HepG2 (cell line): Measurements from ENCODE around the gene ATRIP. TPM values are rescaled to one million over a fixed set of nuclear protein-coding genes. Genes with fewer than 3 reads are reported as not detected.

Experiments used
- AFF4 ChIP-seq: sonication (generic); formaldehyde crosslinking; IDR thresholded peaks from 2 replicates; pipeline ENCODE4 v1.4.0; 2020; ENCODE audit warnings: missing genetic modification reagents
- CBX1 ChIP-seq: IDR thresholded peaks from one replicate; pipeline ENCODE4 v1.6.1; 2016; ENCODE audit warnings: antibody characterized with exemption, low read depth
- EEA1 ChIP-seq: sonication (generic); formaldehyde crosslinking; IDR thresholded peaks from 2 replicates; pipeline ENCODE4 v1.5.1; 2020; ENCODE audit warnings: mild to moderate bottlenecking, missing genetic modification reagents, borderline replicate concordance
- HINFP ChIP-seq: sonication (generic); formaldehyde crosslinking; IDR thresholded peaks from 2 replicates; pipeline ENCODE4 v1.4.0; 2020; ENCODE audit warnings: low read depth, mild to moderate bottlenecking, missing genetic modification reagents
- HNF4A ChIP-seq: sonication (generic); formaldehyde crosslinking; IDR thresholded peaks from 2 replicates; pipeline ENCODE4 v1.4.0; 2020; ENCODE audit warnings: missing genetic modification reagents
- HOMEZ ChIP-seq: IDR thresholded peaks from 2 replicates; pipeline ENCODE4 v1.6.1; 2016; ENCODE audit warnings: low read depth
- JUND ChIP-seq: sonication (generic); formaldehyde crosslinking; IDR thresholded peaks from 2 replicates; pipeline ENCODE4 v1.8.0; 2022; ENCODE audit warnings: mild to moderate bottlenecking, missing genetic modification reagents
- PBX2 ChIP-seq: IDR thresholded peaks from 2 replicates; pipeline ENCODE4 v1.6.1; 2016; ENCODE audit warnings: control low read depth
- ZBTB34 ChIP-seq: sonication (generic); formaldehyde crosslinking; IDR thresholded peaks from 2 replicates; pipeline ENCODE4 v1.8.0; 2022; ENCODE audit warnings: mild to moderate bottlenecking, missing genetic modification reagents
- ZFAT ChIP-seq: sonication (generic); formaldehyde crosslinking; conservative IDR thresholded peaks from 2 replicates; pipeline ENCODE4 v1.8.1; 2023; ENCODE audit warnings: missing genetic modification reagents, inconsistent platforms
- ZMYM2 ChIP-seq: sonication (generic); formaldehyde crosslinking; IDR thresholded peaks from 2 replicates; pipeline ENCODE4 v1.8.0; 2022; ENCODE audit warnings: mild to moderate bottlenecking, missing genetic modification reagents
- ZNF7 ChIP-seq: IDR thresholded peaks from 2 replicates; pipeline ENCODE4 v1.6.1; 2016; ENCODE audit warnings: missing biosample characterization, missing genetic modification reagents
- polyA plus RNA-seq, 8 experiments: library from polyadenylated mRNA; depleted of rRNA in 3 of 8; stranded (reverse) in 7 of 8; unstranded in 1 of 8; fragments of >200 nt; fragmentation: Illumina TruSeq in 4 of 8; extraction: Trizol in 4 of 8; gene quantifications; 2 replicates each; pipeline versions ENCODE4 v1.2.1 to v1.2.3, GENCODE V29; 2011 to 2016; ENCODE audit warnings: low read depth in 4 of 8, missing spikeins in 1 of 8, mixed read lengths in 1 of 8; ENCODE audit not compliant: insufficient read depth in 1 of 8
- total RNA-seq, 5 experiments: library from RNA; depleted of rRNA; stranded (reverse); fragments of >200 nt; fragmentation: Illumina TruSeq; extraction: Trizol; gene quantifications; 2 replicates each; pipeline ENCODE4 v1.2.3, GENCODE V29; 2016; ENCODE audit warnings: low read depth in 1 of 5

The ATRIP gene
- total and polyA plus RNA-seq, 2 of the 13 experiments (the other 11 are each of a cell fraction or from before 2014, with no cell fraction given): 5.1 to 12.5 TPM

GRCh38 chr3:48465531-48466378 lies 19.2 kb downstream of the ATRIP start (continued):
- TF ChIP-seq HOMEZ (CRISPR knock-in tag) (peak; percentile 53; the same call in 1 of the 2 replicates), EEA1 (CRISPR knock-in tag) (no peak), PBX2 (CRISPR knock-in tag) (no peak), ZBTB34 (CRISPR knock-in tag) (peak; percentile 68; the same call in 1 of the 2 replicates), JUND (CRISPR knock-in tag) (no peak), ZFAT (no peak), CBX1 (no peak), HINFP (CRISPR knock-in tag) (peak; percentile 41; the same call in 1 of the 2 replicates), HNF4A (CRISPR knock-in tag) (no peak), AFF4 (no peak), ZMYM2 (no peak), ZNF7 (CRISPR knock-in tag) (no peak)
